Adipose tissue (tissue), 3 donors: ENCODE measurements around the gene FAF1. TPM values are rescaled to one million over a fixed set of nuclear protein-coding genes. Genes with fewer than 3 reads are reported as not detected.

Experiments
- H3K27ac ChIP-seq: one replicate; pipeline ENCODE4 v1.5.1; 2013; ENCODE audit warnings: low read depth, low read length
- WGBS, 3 donors: extraction: QIAGEN DNeasy Blood & Tissue Kit; methylation state at CpG; one replicate each; pipeline ENCODE4 v1.1.7; 2013; 5-methylcytosine and 5-hydroxymethylcytosine counted together
- polyA plus RNA-seq, 3 donors: library from polyadenylated mRNA; stranded (reverse); fragments of 200-250 nt; gene quantifications; one replicate each; pipeline ENCODE4 v1.2.3, GENCODE V29; 2013
- donor health status: healthy with polysubstance abuse.
- donor health status: Bipolar disorder and iron deficiency.
- donor health status: healthy.

The FAF1 gene
- polyA plus RNA-seq, 3 donors, result 26.5 to 32.8 (median 28.2) TPM

DNA sequence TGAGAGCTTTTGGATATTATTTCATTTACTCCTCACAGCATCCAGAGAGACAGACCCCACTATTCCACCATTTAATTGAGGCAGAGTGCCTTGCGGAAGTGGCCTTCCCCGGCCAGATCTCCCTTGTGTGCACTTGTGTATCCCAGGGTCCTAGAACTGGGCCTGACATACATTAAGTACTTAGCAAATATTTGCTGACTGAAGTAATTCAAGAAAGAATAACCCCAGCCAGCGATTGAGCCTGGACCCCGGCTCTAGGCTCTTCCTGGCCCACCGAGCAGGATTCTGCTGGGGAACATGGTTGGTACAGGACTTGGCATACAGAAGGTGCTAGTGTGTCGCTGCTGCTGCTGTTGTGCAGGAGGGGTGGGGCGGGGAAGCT lies 545.2 kb downstream of the FAF1 start:
- WGBS, 3 donors, result 27 to 36% (median 33%) methylated on average over 7 of the region's 7 CpGs
- H3K27ac ChIP-seq, result no peak overlapping the region

DNA sequence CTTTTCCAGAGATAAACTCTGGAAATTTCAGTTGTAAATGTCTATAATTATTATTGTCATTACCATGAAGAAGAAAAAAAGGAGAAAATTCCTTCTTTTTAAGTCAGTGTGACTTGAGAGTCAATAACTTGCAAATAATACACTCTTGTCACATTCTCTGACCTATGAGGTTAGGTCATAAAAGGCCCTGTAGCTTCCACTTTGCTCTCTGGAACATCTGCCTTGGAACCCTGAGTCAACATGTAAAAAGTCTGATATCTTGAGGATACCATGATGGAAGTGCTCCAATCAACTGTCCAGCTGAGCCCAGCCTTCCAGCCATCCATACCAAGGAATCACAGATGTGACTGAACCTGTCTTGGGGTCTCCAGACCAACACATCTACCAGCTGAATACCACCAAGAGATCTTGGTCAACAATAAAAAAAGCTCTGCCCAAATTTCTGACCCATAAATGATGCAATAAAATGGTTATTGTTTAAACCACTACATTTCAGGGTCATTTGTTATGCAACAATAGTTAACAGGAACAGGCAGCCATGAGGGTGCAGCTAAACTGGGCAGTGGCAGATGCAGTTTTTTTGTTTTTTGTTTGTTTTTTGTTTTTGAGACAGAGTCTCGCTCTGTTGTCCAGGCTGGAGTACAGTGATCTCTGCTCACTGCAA lies 547.1 kb downstream of the FAF1 start:
- no peak overlapping the region for H3K27ac ChIP-seq
- WGBS, 3 donors, result 92 to 95% (median 92%) methylated on average over 1 of the region's 1 CpG

DNA sequence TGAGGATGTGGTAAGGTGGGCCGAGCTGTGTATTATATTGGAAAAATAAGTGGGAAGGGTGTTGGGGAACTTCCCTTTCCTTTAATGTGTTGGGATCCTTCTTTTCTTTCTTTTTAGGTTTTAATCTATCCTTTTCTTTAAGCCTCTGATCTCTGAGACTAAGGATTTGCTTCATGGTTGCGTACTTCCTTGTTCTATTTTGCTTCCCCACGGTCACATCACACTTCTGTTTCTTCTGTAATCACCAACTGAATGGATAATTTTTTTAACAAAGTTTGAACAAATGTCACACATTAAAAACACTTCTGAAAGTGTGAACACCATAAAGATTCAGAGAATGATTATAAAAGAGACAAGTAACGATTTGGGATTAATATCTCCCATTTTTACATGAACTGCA lies 554.3 kb downstream of the FAF1 start:
- 77 to 89% (median 85%) methylated on average over 4 of the region's 4 CpGs for WGBS, 3 donors
- no peak overlapping the region for H3K27ac ChIP-seq

DNA sequence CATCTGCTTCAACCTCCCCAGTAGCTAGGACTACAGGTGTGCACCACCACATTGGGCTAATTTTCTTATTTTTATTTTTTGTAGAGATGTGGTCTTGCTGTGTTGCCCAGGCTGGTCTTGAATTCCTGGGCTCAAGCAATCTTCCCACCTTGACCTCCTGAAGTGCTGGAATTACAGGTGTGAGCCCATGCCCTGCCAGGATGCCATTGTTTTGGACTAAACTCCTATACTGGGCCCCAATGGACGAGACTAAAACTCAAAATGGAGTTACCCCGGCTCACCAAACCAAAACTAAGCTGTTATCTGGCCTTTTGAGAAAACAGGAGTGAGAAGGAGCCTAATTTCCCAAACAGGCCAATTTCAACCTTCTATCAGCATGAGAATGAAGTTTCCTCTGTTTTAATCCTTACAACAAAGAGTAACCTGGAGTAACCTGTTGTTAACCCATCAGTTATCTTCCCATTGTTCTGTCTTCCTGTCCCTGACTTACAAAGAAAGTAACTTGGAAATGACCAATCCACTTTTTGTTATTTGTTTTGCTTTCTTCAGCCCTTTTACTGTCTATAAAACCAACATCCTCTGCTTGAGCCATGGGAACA lies 566.4 kb downstream of the FAF1 start:
- H3K27ac ChIP-seq, result no peak overlapping the region
- 53 to 58% (median 57%) methylated on average over 2 of the region's 2 CpGs for WGBS, 3 donors

Other genes starting within 250 kb of the FAF1 start
- gene CDKN2C, start 10.0 kb upstream of the FAF1 start, polyA plus RNA-seq, result 100 to 1,000 TPM in 1 of 3 donors, 10 to 100 TPM in 2; 28.6 to 138 (median 70.4) TPM
- not detected for gene C1orf185, start 142.0 kb upstream of the FAF1 start, polyA plus RNA-seq